Panc1 (cell line): ENCODE measurements around the gene ACTR5. TPM values are rescaled to one million over a fixed set of nuclear protein-coding genes. Genes with fewer than 3 reads are reported as not detected.

Experiments
- ATAC-seq: fragments of 200-7000 bp; cut with Tn5 transposase; 2 replicates; pipeline ENCODE4 v1.9.1; 2020; ENCODE audit warnings: mild to moderate bottlenecking, moderate library complexity
- BruUV-seq: library from RNA; stranded (reverse); fragments of 400-500 nt; replicated peaks from 2 replicates; lab custom pipeline; 2021; lab: Mats Ljungman, UMichigan
- CTCF ChIA-PET: fragments of 300-600 bp; sonication (Branson Sonifier 250); formaldehyde crosslinking; loops from one replicate; lab custom pipeline; 2022; ENCODE audit warnings: antibody characterized with exemption; lab: Charles Lee
- POLR2A ChIA-PET: fragments of 300-600 bp; sonication (Branson Sonifier 250); formaldehyde crosslinking; loops from one replicate; lab custom pipeline; 2022; ENCODE audit warnings: antibody characterized with exemption; lab: Charles Lee
- DNase-seq: peaks from one replicate; pipeline ENCODE4 v3.0.0-alpha.2; 2010; ENCODE audit warnings: low read depth, low spot score
- H3K27ac ChIP-seq: 2 replicates; pipeline ENCODE4 v1.5.1; 2011; ENCODE audit warnings: mild to moderate bottlenecking, low read length, inconsistent platforms
- H3K27me3 ChIP-seq: fragments of 200-500 bp; sonication (Bioruptor generic); 2 replicates; pipeline ENCODE4 v1.6.0; 2014; ENCODE audit warnings: low read length, inconsistent platforms; ENCODE audit not compliant: control insufficient read depth, insufficient read depth
- H3K36me3 ChIP-seq: fragments of 200-500 bp; sonication (Bioruptor generic); 2 replicates; pipeline ENCODE4 v1.5.1; 2014; ENCODE audit warnings: inconsistent platforms, mild to moderate bottlenecking, low read length, moderate library complexity; ENCODE audit not compliant: control insufficient read depth, insufficient read depth
- H3K4me1 ChIP-seq: 2 replicates; pipeline ENCODE4 v1.5.1; 2011; ENCODE audit warnings: inconsistent platforms, mild to moderate bottlenecking, low read length, moderate library complexity; ENCODE audit not compliant: control insufficient read depth, insufficient read depth
- H3K4me3 ChIP-seq, 2 experiments: 2 replicates each; pipeline ENCODE4 v1.5.1; 2011 to 2012; ENCODE audit warnings: low read depth in 2 of 2, low read length in 2 of 2, mild to moderate bottlenecking in 2 of 2, inconsistent platforms in 1 of 2, moderate library complexity in 1 of 2
- H3K9me3 ChIP-seq: fragments of 200-500 bp; sonication (Bioruptor generic); 2 replicates; pipeline ENCODE4 v1.5.1; 2014; ENCODE audit warnings: low read depth, mild to moderate bottlenecking, inconsistent platforms, low read length, moderate library complexity; ENCODE audit not compliant: control insufficient read depth, insufficient read depth
- POLR2AphosphoS5 ChIP-seq: IDR thresholded peaks from 2 replicates; pipeline ENCODE4 v1.6.1; 2012; ENCODE audit warnings: mild to moderate bottlenecking, low read depth, low read length, moderate library complexity
- REST ChIP-seq, 2 experiments: IDR thresholded peaks; 2 replicates each; pipeline ENCODE4 v1.6.1; 2011 to 2012; ENCODE audit warnings: low read depth in 2 of 2, control low read depth in 1 of 2, low read length in 1 of 2, mild to moderate bottlenecking in 1 of 2, moderate library complexity in 1 of 2; ENCODE audit not compliant: insufficient read depth in 1 of 2
- SIN3A ChIP-seq: IDR thresholded peaks from 2 replicates; pipeline ENCODE4 v1.6.1; 2012; ENCODE audit warnings: low read depth, mild to moderate bottlenecking, low read length, moderate library complexity, borderline replicate concordance; ENCODE audit not compliant: insufficient read depth
- TCF7L2 ChIP-seq: IDR thresholded peaks from 2 replicates; pipeline ENCODE4 v1.6.1; 2011; ENCODE audit warnings: mild to moderate bottlenecking, low read depth, low read length, inconsistent platforms
- in situ Hi-C: cut with HindIII; loops from 2 replicates; pipeline ENCODE4 v1.10.0; 2016; ENCODE audit warnings: low sequenced_read_pairs, low pct_unique_long_range_greater_than_20kb
- intact Hi-C: fragments of 100-400 bp; cut with micrococcal nuclease; formaldehyde crosslinking; loops from one replicate; pipeline ENCODE4 v1.10.0; 2022; ENCODE audit not compliant: unreplicated experiment
- total RNA-seq: library from RNA; stranded (reverse); gene quantifications from one replicate; pipeline ENCODE4 v1.2.1, GENCODE V29; 2021; ENCODE audit not compliant: unreplicated experiment
- TF ChIP-seq, protein P1 (sequence below): fragments of 450-650 bp; IDR thresholded peaks from 2 replicates; pipeline ENCODE4 v1.5.1; 2017; ENCODE audit warnings: mild to moderate bottlenecking

Gene ACTR5
- total RNA-seq, 1 experiment from 2014 or later = 12.1 TPM

- H3K36me3 ChIP-seq = peaks cover 18% of the 10 kb centered on the region
- TF ChIP-seq POLR2AphosphoS5 (no peak), SIN3A (no peak), REST (IDR thresholded peaks at IDR 0.05; ENCODE audit: insufficient read depth in 1 of 2, low read depth in 2 of 2, low read length in 1 of 2) (no peak), TCF7L2 (no peak)
- TF ChIP-seq, protein P1, sequence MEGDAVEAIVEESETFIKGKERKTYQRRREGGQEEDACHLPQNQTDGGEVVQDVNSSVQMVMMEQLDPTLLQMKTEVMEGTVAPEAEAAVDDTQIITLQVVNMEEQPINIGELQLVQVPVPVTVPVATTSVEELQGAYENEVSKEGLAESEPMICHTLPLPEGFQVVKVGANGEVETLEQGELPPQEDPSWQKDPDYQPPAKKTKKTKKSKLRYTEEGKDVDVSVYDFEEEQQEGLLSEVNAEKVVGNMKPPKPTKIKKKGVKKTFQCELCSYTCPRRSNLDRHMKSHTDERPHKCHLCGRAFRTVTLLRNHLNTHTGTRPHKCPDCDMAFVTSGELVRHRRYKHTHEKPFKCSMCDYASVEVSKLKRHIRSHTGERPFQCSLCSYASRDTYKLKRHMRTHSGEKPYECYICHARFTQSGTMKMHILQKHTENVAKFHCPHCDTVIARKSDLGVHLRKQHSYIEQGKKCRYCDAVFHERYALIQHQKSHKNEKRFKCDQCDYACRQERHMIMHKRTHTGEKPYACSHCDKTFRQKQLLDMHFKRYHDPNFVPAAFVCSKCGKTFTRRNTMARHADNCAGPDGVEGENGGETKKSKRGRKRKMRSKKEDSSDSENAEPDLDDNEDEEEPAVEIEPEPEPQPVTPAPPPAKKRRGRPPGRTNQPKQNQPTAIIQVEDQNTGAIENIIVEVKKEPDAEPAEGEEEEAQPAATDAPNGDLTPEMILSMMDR = no peak
- in situ Hi-C loops = no loop called here
- H3K9me3 ChIP-seq = no peaks in the 10 kb centered on the region
- no peak overlapping the region for H3K4me3 ChIP-seq
- ChIA-PET POLR2A (no interaction called here), CTCF (no interaction called here)
- BruUV-seq = no TSS peak
- DNase-seq (no peak), ATAC-seq (no peak)
- no peak overlapping the region for H3K27ac ChIP-seq
- intact Hi-C loops = no loop called here
- no peaks in the 10 kb centered on the region for H3K27me3 ChIP-seq
- H3K4me1 ChIP-seq = no peaks in the 10 kb centered on the region
These were observed 17.8 kb downstream of the ACTR5 start for GRCh38 chr20:38766071-38766470.

DNA sequence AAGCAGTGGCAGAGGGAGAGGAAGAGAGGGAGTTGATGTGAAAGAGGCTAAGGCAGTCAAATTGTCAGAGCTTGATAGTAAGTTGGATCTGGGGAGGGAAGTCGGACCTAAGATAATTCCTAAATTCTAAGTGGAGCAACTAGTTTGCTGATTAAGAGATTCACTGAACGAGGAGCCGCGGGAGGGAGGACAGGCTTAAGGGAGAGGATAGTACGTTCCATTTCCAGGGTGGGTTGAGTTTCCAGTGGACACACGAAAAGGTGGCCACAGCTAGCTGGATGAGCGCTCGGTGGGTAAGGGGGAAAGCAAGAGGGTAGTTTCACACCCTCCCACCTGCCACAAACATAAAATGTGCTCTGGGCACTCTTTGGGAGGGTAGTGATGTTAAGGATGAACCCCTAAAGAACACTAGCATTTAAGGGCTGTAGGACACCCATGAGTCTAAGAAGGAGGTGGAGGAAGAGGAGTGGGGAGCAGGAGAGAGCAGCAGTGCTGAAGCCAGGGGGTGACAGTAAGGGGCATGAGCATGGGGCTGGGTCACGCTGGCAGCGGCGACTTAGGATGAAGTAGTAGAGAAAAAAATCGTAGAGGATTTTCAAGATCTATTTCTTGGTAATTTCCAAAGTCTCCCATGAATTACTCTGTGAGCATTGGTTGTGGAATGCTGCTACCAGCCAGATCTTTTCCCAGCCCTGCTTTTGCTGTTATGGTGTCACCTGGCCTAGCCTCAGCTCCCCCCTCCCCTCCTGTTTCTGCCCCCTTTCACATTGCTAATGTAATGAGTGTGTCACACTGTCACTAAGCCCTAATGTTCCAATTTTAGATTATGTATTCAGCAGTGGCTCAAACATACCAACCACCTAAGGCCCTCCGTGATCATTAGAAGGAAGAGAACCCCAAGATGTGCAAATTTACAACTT, 21.4 kb downstream of the ACTR5 start:
- Histone ChIP-seq H3K9me3 (no peaks in the 10 kb centered on the region), H3K4me1 (no peaks in the 10 kb centered on the region), H3K27me3 (no peaks in the 10 kb centered on the region), H3K36me3 (peaks cover 11% of the 10 kb centered on the region), H3K27ac (no peak overlapping the region), H3K4me3 (no peak overlapping the region)
- POLR2A ChIA-PET = no interaction called here
- no peak for TF ChIP-seq TCF7L2
- TF ChIP-seq, protein P1 = no peak
- CTCF ChIA-PET = no interaction called here
- ATAC-seq (no peak), DNase-seq (no peak)
- intact Hi-C loops (no loop called here), in situ Hi-C loops (no loop called here)
- no TSS peak for BruUV-seq
